Effector memory CD8-positive, alpha-beta T cell (primary cell): ENCODE results near the gene NCBP2L.

ENCODE experiments used
- ATAC-seq: fragments of 150-1000 bp; cut with Tn5 transposase; replicated peaks from 2 replicates; pipeline ENCODE4 v1.10.0; 2021; ENCODE audit warnings: mild to moderate bottlenecking, moderate library complexity
- DNase-seq, 3 experiments: peaks; one replicate each; pipeline ENCODE4 v3.0.0; 2021
- H3K27ac Mint-ChIP-seq, 2 donors: one replicate each; pipeline ENCODE4 v1.8.0; 2022; ENCODE audit warnings: mild to moderate bottlenecking in 2 of 2, mixed read lengths in 2 of 2, moderate library complexity in 2 of 2
- H3K27me3 Mint-ChIP-seq, 2 donors: one replicate each; pipeline ENCODE4 v1.8.0; 2022; ENCODE audit warnings: mixed read lengths in 2 of 2
- H3K36me3 Mint-ChIP-seq: one replicate; pipeline ENCODE4 v1.8.0; 2022; ENCODE audit warnings: mild to moderate bottlenecking, moderate library complexity, mixed read lengths; ENCODE audit not compliant: insufficient read depth
- H3K4me1 Mint-ChIP-seq, 2 donors: one replicate each; pipeline ENCODE4 v1.8.0; 2022; ENCODE audit warnings: low read depth in 2 of 2, mixed read lengths in 2 of 2
- H3K4me3 Mint-ChIP-seq, 2 donors: one replicate each; pipeline ENCODE4 v1.8.0; 2022; ENCODE audit warnings: mild to moderate bottlenecking in 2 of 2, mixed read lengths in 2 of 2, moderate library complexity in 2 of 2
- H3K9me3 Mint-ChIP-seq, 2 donors: one replicate each; pipeline ENCODE4 v1.8.0; 2022; ENCODE audit warnings: mixed read lengths in 2 of 2
- total RNA-seq, 9 experiments: gene quantifications; one replicate each; lab custom pipeline; 2026; lab: John Stamatoyannopoulos, UW

Gene NCBP2L
- 0 to 0.13 (median 0) reads per million in 9 experiments for total RNA-seq

DNA sequence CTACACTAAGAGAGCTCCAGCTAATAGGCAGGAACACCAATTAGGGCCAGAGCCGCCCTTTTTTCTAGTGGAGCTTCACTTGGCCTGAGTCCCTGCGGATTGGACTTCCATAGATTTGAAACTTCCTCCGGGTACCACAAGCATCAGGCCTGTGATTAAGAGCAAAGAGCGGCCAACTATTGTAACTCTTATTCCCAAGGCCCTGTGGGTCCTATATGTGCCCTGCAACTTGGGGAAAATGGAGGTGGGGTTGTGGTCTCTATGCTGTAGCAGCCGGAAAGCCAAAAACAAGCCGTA, at the start of gene NCBP2L:
NCBP2L (plus strand) TSS at position 198 of the 297 bp plus-strand sequence. CDS start 16,488 bp downstream, outside the sequence.
- no peak for ATAC-seq
- Mint-ChIP-seq H3K27ac (peak within 1 kb of the TSS; percentile 88 to 91), H3K4me3 (peak within 1 kb of the TSS; percentile 86 to 95)

DNA sequence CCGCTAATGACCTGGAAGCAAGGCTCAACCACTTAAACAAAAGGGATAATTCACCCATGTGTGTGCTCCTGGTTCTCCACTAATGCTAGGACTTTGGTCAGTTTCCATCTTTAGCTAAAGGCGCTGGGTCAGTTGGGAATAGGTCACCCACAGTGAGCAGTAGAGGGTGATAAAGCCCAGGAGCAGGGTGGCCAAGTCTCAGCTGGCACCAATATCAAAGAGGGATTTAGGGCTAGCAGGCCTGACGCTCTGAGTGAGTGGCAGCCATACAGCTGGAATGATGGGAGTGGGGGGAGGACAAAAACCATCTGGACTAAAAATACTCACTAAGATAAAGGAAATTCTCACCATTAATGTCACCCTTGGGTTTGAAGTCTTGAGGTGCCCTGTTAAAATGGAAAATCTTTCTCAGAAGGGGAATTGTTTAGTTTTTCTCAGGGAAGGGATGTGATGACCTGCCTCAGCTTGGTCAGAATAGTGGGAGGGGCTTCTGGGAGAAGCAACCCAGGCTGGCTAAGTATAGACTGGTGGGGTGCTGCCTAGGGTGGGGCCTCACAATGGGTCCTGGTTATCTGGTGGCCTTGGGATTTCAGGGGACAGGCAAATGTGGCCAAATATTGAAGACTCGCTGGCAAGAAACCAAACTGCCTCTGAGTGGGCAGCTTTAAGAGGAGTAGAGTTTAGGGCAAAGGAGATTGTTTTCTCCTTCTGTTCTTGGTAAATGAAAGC, 49.0 kb upstream of the NCBP2L start:
- H3K27ac Mint-ChIP-seq, result peak overlapping the region in 1 of 2 donors; percentile 6
- peaks cover 0 to 4% of the 10 kb centered on the region in 2 donors for H3K4me1 Mint-ChIP-seq
- DNase-seq (no peak), ATAC-seq (no peak)
- no peaks in the 10 kb centered on the region for H3K9me3 Mint-ChIP-seq
- H3K36me3 Mint-ChIP-seq, result no peaks in the 10 kb centered on the region
- H3K4me3 Mint-ChIP-seq, result no peak overlapping the region
- H3K27me3 Mint-ChIP-seq, result no peaks in the 10 kb centered on the region

More for the DNA sequence above, at the start of gene NCBP2L:
- Mint-ChIP-seq H3K9me3 (no peaks in the 10 kb centered on the region), H3K4me1 (peaks cover 14 to 17% of the 10 kb centered on the region in 2 donors), H3K36me3 (no peaks in the 10 kb centered on the region), H3K27me3 (no peaks in the 10 kb centered on the region)
- DNase-seq, result no peak

- peaks cover 0 to 4% of the 10 kb centered on the region in 2 donors for H3K4me1 Mint-ChIP-seq
- no peak for DNase-seq
- no peaks in the 10 kb centered on the region for H3K36me3 Mint-ChIP-seq
- no peaks in the 10 kb centered on the region for H3K9me3 Mint-ChIP-seq
- H3K27me3 Mint-ChIP-seq, result no peaks in the 10 kb centered on the region
- no peak overlapping the region for H3K27ac Mint-ChIP-seq
- ATAC-seq, result no peak
- no peak overlapping the region for H3K4me3 Mint-ChIP-seq
Observed at GRCh38 chrX:107729558-107730297, 47.8 kb upstream of the NCBP2L start.

GRCh38 chrX:107730298-107730655, 47.3 kb upstream of the NCBP2L start:
- H3K27me3 Mint-ChIP-seq, result no peaks in the 10 kb centered on the region
- H3K27ac Mint-ChIP-seq, result no peak overlapping the region
- no peaks in the 10 kb centered on the region for H3K9me3 Mint-ChIP-seq
- H3K36me3 Mint-ChIP-seq, result no peaks in the 10 kb centered on the region
- H3K4me3 Mint-ChIP-seq, result no peak overlapping the region
- H3K4me1 Mint-ChIP-seq, result peaks cover 0 to 4% of the 10 kb centered on the region in 2 donors
- ATAC-seq, result no peak
- DNase-seq, result no peak

DNA sequence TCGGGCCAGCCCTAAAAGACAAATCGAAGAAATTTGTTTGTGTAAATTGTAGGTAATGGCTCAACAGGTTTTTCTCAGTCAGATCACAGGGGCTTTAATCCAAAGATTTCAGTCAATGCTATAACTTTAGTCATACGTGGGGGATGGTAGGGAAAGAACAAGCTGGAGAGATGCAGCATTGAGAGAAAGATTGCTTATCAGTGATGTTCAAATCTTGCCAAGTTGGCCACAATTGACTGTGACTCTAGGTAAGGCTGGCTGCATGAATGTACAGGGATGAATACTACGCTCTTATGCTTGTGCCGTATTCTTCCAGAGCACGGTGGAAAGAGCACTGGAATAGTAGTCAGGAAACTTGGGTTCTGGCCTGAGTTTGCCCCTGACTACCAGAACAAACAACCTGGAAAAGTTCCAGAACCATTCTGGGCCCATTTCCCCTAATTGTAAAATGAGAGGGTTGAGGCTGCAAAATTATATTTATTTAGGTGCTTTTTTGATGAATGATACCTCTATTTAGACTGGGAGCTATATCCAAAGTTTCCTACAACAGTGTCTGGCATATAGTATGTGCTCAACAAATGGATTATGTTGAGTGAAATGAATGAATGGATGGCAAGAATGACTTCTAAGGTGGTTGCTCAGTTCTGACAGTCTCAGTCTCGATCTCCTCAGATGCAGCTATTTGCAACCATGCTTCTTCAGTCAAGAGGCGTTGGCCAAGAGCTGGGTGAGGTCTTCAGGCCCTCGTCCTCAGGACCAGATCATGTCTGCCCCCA, 46.4 kb upstream of the NCBP2L start:
- H3K36me3 Mint-ChIP-seq, result no peaks in the 10 kb centered on the region
- DNase-seq (no peak), ATAC-seq (no peak)
- peaks cover 0 to 4% of the 10 kb centered on the region in 2 donors for H3K4me1 Mint-ChIP-seq
- no peak overlapping the region for H3K27ac Mint-ChIP-seq
- no peaks in the 10 kb centered on the region for H3K9me3 Mint-ChIP-seq
- H3K4me3 Mint-ChIP-seq, result no peak overlapping the region
- H3K27me3 Mint-ChIP-seq, result no peaks in the 10 kb centered on the region

DNA sequence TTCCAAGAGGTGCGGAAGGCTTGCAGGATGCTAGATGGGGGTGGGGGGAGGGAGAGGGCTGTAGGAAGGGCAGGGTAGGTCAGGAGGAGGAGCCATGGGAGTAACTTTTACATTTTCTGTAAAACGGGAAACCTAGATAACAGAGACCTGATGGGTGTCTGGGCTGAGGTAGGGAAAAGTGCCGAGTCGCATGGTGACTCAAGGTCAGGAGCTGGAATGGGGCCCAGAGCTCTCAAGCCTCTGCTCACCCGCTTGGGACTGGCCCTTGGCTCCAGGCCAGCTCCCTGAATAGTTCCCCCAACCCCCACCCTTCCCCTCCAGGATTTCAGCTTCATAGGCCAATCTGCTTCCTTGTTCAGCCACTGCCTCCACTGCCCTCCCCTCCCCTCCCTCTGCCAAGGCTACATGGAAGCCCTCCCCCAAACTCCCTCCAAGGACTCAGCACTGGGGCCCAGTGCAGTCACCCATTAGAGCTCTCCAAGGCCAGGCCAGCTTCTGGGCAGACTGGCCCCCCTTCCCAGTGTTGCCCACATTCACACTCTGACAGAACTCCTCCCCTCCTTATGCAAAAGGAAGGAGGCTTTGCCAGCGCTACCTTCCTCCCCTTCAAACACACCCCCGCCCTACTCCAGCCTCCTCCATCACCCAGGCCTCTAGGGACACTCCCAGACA, 45.6 kb upstream of the NCBP2L start:
- Mint-ChIP-seq H3K4me3 (no peak overlapping the region), H3K9me3 (no peaks in the 10 kb centered on the region), H3K36me3 (no peaks in the 10 kb centered on the region), H3K27me3 (no peaks in the 10 kb centered on the region), H3K4me1 (peaks cover 0 to 4% of the 10 kb centered on the region in 2 donors), H3K27ac (peak overlapping the region in 1 of 2 donors; percentile 28)
- DNase-seq, result no peak
- no peak for ATAC-seq

- no peak for DNase-seq
- Mint-ChIP-seq H3K4me3 (no peak overlapping the region), H3K27ac (no peak overlapping the region), H3K27me3 (no peaks in the 10 kb centered on the region), H3K9me3 (no peaks in the 10 kb centered on the region), H3K4me1 (peaks cover 0 to 4% of the 10 kb centered on the region in 2 donors), H3K36me3 (no peaks in the 10 kb centered on the region)
- no peak for ATAC-seq
Observed at GRCh38 chrX:107733686-107734085, 43.8 kb upstream of the NCBP2L start.

GRCh38 chrX:107734646-107735045, 42.9 kb upstream of the NCBP2L start:
- no peak overlapping the region for H3K4me3 Mint-ChIP-seq
- no peak for ATAC-seq
- no peak for DNase-seq
- H3K27me3 Mint-ChIP-seq, result no peaks in the 10 kb centered on the region
- H3K4me1 Mint-ChIP-seq, result peaks cover 2 to 4% of the 10 kb centered on the region in 2 donors
- H3K27ac Mint-ChIP-seq, result peak overlapping the region in 1 of 2 donors; percentile 51
- H3K36me3 Mint-ChIP-seq, result no peaks in the 10 kb centered on the region
- H3K9me3 Mint-ChIP-seq, result no peaks in the 10 kb centered on the region

DNA sequence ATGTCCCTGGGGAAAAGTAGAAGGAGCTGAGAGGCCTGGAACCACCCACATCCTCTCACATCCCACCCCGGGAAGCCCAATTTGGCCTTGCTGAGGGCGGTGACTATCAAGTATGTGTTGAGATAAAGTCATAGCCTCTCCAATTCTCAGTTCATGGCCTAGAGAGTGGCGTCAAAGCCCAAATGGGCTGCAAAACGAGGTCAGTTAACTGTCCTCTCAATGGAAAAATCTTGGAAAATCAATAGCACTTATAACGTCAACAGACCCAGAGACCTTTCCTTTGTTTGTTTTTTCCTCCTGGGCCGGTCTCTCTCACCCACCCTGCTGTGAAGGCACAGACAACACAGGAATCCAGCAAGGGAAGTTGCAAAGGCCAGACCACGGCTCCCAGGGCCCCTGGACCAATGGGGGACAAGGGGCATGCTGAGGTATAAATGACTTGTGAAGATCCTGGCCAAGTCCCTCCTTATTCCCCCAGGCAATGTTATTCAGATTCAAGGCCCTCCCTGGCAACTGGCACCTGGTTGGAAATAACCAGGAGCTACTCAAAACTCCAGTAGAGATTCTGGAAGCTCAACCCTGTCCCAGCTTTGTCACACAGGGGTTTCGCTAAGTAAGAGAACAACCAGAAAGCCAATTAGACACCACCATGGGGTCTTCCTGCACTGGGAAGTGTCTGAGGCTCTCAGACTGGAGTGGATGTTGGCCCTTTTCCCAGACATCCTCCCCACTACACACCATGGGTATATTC, 40.6 kb upstream of the NCBP2L start:
- Mint-ChIP-seq H3K4me3 (no peak overlapping the region), H3K9me3 (no peaks in the 10 kb centered on the region), H3K4me1 (peaks cover 10 to 14% of the 10 kb centered on the region in 2 donors), H3K27me3 (peaks cover 0 to 4% of the 10 kb centered on the region in 2 donors), H3K36me3 (peaks cover 7% of the 10 kb centered on the region), H3K27ac (peak overlapping the region in 1 of 2 donors; percentile 35)
- DNase-seq (no peak), ATAC-seq (no peak)

GRCh38 chrX:107738272-107738671, 39.3 kb upstream of the NCBP2L start:
- no peak for ATAC-seq

GRCh38 chrX:107738768-107739167, 38.8 kb upstream of the NCBP2L start:
- Mint-ChIP-seq H3K36me3 (peaks cover 19% of the 10 kb centered on the region), H3K4me1 (peaks cover 21% of the 10 kb centered on the region in 2 donors), H3K27me3 (peaks cover 0 to 9% of the 10 kb centered on the region in 2 donors), H3K4me3 (no peak overlapping the region), H3K9me3 (no peaks in the 10 kb centered on the region), H3K27ac (peak overlapping the region in 1 of 2 donors; percentile 74)
- DNase-seq (no peak), ATAC-seq (no peak)

More at GRCh38 chrX:107738272-107738671, 39.3 kb upstream of the NCBP2L start:
- H3K4me1 Mint-ChIP-seq, result peaks cover 21% of the 10 kb centered on the region in 2 donors
- peaks cover 19% of the 10 kb centered on the region for H3K36me3 Mint-ChIP-seq
- H3K9me3 Mint-ChIP-seq, result no peaks in the 10 kb centered on the region
- DNase-seq, result no peak
- no peak overlapping the region for H3K4me3 Mint-ChIP-seq
- H3K27ac Mint-ChIP-seq, result no peak overlapping the region
- peaks cover 0 to 9% of the 10 kb centered on the region in 2 donors for H3K27me3 Mint-ChIP-seq

DNA sequence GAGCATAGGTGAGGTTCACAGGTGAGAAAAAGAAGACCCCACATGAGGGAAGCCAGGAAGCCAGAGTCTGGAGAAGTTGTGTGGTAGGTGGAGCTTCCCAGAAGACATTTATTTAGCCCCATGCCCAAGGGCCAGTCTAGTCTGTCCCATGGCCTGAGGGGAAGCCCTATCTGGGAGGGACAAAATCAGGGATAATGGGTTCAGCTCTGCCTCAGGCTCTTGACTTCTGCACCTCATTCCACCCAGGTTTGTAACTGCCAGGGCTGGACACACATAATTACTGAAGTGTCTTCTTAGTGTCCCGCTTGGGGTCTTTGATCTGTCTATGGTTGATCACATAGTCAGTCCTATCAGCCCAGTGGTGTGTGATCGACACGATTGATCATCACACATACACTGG, 38.0 kb upstream of the NCBP2L start:
- no peak for ATAC-seq
- H3K36me3 Mint-ChIP-seq, result peaks cover 19% of the 10 kb centered on the region
- peaks cover 0 to 9% of the 10 kb centered on the region in 2 donors for H3K27me3 Mint-ChIP-seq
- no peak for DNase-seq
- H3K4me1 Mint-ChIP-seq, result peaks cover 21% of the 10 kb centered on the region in 2 donors
- no peak overlapping the region for H3K4me3 Mint-ChIP-seq
- H3K27ac Mint-ChIP-seq, result peak overlapping the region; percentile 62 to 91
- no peaks in the 10 kb centered on the region for H3K9me3 Mint-ChIP-seq
